Activated CD8-positive, alpha-beta memory T cell treated with anti-CD3 and anti-CD28 coated beads for 4 hours (primary cell): Measurements from ENCODE around the gene DNAJB13.
"Not testable (repeated sequence)": the region's sequence is repeated elsewhere in the genome, so short reads cannot be mapped to it uniquely, and the experiment has no call there.

Experiments used
- DNase-seq, 2 donors: peaks; one replicate each; pipeline ENCODE4 v3.0.0-alpha.2; 2020; ENCODE audit warnings: low read depth in 2 of 2

The DNAJB13 gene

GRCh38 chr11:73977856-73978519 lies 27.2 kb downstream of the DNAJB13 start:
- DNase-seq = no peak

GRCh38 chr11:73978576-73979086 lies 27.8 kb downstream of the DNAJB13 start:
- no peak for DNase-seq

DNA sequence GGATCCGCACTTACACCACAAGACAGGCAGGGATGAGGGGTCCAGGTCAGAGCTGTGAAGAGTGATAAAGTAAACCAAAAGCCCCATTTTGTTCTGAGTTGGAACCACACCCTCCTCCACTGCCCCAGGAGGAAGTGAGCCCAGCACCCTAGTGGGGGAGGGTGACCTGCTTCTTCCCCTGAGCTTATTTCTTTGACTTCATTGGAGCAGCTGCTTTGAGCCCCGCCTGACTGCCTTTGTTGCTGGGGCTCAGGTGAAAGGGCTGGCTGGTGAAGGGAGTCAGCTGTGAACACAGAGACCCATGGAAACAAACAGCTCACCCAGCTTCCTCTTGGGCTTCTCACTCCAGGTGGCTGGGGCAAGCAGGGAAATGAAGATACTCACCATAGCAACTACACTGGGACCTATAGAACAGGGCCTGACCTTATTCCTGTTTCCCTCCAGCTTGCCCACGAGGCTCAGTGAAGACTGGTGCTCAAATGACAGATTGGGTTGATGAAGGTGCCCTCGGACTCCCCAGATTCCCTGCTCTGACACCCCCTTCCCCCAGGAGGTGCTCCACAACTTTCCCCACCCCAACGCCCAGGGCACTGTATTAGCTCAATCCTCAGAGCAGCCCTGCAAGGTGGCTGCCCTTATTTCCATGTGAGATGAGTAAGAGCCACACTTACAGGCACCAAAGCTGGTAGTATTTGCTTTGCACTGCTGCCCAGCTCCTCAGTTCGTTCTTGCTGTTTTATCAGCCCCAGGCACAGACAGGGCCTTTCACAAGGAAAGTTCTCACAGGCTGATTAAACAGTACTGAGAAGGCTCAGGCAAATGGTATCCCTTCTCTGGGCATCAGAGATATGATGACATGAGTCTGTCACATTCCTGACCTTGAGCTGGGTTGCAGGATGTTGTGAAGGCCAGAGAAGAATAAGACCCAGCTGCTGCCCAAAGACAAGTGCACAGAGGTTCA lies 29.5 kb downstream of the DNAJB13 start:
- DNase-seq = peak; percentile 48 to 57

GRCh38 chr11:73981051-73981805 lies 30.4 kb downstream of the DNAJB13 start:
- no peak for DNase-seq

DNA sequence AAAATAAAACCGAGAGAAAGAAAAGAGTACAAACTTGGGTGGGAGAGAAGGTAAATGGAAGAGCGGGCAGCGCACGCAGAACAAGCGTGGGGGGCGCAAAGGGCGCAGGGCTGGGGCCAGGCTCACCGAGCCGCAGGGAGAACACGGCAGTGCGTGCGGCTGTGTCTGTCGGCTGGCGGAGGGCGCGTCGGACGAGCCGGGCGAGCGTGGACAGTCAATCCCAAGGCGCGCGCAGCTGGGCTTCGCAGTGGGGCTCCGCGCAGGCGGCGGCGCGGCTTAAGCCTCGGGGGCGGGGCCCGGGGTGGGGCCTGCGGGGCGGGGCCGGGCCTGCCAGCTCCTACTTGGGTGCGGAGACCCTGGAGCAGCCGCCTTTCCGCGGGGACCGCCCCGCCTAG lies 31.8 kb downstream of the DNAJB13 start, which contains the start of gene UCP2:
UCP2 (minus strand) TSS at position 249 of the 395 bp plus-strand sequence. CDS start 4,465 bp downstream, outside the sequence.
- DNase-seq = peak; percentile 59 to 67

DNA sequence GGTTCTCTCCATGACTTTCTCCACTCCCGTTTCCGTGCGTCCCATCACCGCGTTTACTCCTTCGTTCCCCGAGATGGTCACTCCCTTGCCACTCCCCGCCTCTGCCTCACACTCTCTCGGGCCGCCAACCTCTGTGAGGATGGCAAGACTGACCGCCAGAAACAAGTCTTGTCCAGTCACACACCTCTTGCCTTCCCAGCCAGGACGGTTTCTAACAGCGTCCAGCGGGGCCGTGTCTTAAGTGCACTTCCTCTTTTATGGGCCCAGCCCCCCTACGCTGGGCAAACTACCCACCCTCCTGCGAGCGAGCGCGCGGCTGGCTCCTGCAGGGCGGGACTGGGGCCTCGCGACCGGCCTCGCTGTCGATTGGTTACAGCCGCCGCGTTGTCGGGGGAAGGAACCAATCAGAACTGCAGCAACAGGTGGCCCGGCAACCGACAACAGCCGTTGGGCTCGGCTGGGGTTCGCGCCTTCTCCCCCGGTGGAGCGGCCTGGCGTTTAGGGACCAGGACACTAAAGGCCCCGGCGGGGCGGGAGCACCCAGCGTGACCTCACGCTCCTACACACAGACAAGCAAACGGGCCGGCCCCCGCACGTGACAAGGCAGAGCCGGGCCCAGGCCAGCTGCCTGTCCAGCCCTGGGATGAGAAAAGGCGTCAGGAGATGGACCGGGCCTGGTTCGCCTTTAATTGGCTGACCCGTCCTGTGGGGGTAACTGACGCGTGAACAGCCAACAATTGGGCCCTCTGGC lies 32.3 kb downstream of the DNAJB13 start:
- peak; percentile 80 to 84 for DNase-seq

DNA sequence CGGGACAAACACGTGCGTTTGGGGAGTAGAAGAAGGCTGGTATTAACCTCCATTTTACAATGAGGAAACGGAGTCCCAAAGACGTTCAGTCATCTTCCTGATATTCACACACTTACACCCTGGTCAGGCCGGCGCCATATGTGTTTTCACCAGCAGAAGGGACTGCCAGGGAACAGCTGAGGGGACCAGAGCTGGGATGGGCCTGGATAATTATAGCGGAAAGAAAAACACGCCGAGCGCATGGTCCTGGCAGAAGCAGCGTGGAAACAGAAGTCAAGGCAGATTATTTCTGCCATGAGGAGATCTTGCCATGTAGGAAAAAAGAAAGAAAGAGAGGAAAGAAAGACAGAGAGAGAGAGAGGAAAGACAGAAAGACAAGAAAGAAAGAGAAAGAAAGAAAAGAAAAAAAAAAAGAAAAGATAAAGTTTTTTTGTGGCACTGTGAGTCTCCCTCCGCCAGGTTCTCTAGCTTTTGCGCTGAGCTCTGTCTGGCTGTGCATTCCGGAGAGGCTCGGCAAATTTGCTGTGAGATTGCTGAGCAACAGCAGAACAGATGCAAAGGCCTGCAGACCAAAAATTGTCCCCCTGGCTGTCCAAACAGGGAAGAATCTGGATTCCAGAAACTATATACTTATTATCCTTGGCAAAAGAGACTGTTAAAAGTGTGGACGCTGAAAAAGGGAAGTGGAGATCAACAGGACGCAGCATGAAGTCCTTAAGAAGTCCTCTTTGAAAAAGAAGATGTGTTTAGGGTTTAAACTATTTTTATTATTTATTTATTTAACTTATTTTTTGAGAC lies 33.1 kb downstream of the DNAJB13 start:
- DNase-seq = no peak

DNA sequence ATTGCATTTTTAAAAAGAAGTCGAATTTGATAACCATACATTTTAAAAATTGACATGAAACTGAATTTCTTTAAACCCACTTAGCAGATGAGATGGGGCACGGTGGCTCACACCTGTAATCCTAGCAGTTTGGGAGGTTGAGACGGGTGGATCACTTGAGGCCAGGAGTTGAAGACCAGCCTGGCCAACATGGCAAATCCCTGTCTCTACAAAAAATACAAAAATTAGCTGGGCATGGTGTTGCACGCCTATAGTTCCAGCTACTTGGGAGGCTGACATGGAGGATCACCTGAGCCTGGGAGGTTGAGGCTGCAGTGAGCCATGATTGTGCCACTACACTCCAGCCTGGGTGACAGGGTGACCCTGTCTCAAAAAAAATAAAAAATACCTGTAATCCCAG lies 34.8 kb downstream of the DNAJB13 start:
- not testable (repeated sequence) for DNase-seq

- no peak for DNase-seq
Observed at GRCh38 chr11:73988227-73988626, 37.4 kb downstream of the DNAJB13 start.

DNA sequence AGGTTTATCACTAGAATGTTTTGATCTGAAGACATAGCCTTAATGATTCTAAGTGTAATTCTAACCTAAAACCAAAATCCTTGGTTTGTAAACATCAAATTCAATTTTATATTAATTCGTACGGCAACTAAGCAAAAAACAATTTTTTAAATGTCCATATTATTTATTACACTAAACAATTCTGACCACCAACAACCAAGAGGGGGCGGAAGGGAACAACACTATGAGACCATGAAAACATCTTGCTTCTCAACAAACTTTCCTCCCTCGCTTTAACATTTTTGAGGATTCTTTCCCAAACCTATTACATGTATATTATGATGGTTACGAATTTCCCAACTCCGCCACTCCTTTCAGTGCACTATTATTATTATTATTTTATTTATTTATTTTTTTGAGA lies 38.3 kb downstream of the DNAJB13 start:
- DNase-seq = no peak

DNA sequence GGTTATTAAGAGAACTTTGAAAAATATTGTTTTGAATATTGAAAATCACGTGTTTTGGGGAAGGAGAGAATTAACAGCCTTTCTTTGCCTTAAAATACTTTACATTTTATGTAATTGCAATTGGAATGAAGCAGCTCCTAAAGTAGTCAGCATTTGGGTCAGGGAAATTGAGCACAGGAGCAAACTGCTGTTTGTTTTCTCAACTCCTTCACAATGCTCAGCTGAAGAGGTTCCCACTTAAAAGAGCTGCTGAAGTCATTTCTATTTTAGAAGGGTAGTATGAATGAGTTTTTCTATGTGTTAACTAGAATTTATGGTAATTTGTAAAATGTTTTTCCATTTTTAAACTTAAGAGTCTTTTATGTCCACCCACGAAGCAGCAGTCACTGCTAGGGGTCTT lies 39.9 kb downstream of the DNAJB13 start:
- no peak for DNase-seq

GRCh38 chr11:73991471-73992006 lies 40.7 kb downstream of the DNAJB13 start:
- no peak for DNase-seq

- no peak for DNase-seq
Observed at GRCh38 chr11:73995247-73995646, 44.4 kb downstream of the DNAJB13 start.

- DNase-seq = no peak
Observed at GRCh38 chr11:73995731-73996130, 44.9 kb downstream of the DNAJB13 start.

- no peak for DNase-seq
Observed at GRCh38 chr11:73996161-73996747, 45.4 kb downstream of the DNAJB13 start.

DNA sequence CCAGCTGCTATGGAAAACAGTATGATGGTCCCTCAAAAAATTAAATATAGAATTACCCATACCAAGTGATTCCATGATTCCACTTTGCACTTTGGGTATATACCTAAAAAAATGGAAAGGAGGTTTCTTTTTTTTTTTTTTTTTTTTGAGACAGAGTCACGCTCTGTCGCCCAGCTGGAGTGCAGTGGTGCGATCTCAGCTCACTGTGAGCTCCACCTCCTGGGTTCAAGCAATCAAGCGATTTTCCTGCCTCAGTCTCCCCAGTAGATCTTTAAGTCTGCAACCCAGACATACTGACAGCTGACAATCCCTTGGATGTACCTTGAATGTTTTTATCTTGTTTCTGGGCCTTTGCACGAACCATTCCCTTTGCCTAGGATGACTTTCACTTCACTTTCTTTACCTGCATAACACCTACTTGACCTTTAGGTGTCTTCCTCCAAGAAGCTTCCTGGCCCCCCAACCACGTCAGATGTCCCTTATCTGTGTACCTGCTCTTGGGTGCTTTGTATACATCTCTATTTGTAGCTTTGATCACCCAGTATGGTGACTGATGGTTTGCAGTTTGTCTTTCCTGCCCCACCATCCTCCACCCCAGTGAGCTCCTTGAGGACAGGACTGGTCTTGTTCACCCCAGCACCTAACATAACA lies 46.4 kb downstream of the DNAJB13 start:
- no peak for DNase-seq

GRCh38 chr11:73998846-73999575 lies 48.2 kb downstream of the DNAJB13 start:
- no peak for DNase-seq

GRCh38 chr11:73999581-74000306 lies 48.9 kb downstream of the DNAJB13 start:
- no peak for DNase-seq
